Kidney (tissue), 14 donors: ENCODE measurements around the gene SLC39A11. TPM values are rescaled to one million over a fixed set of nuclear protein-coding genes. Genes with fewer than 3 reads are reported as not detected.

Source experiments
- DNase-seq, 5 donors: peaks; one replicate each; pipeline ENCODE4 v3.0.0-alpha.2; 2013 to 2020
- FAIRE-seq: peaks from 2 replicates; lab custom pipeline; 2012; peaks lifted over from hg19 to GRCh38; lab: Jason Lieb, UNC
- H3K27ac ChIP-seq, 2 donors: one replicate each; pipeline ENCODE4 v1.7.0; 2013; ENCODE audit warnings: low read depth in 2 of 2, low read length in 2 of 2, inconsistent platforms in 1 of 2
- H3K27me3 ChIP-seq: one replicate; pipeline ENCODE4 v1.7.1; 2013; ENCODE audit warnings: low read length, inconsistent platforms; ENCODE audit not compliant: control insufficient read depth, insufficient read depth
- H3K36me3 ChIP-seq, 3 donors: one replicate each; pipeline versions ENCODE4 v1.7.0 to v1.7.1; 2013; ENCODE audit warnings: low read length in 3 of 3, control low read depth in 1 of 3, inconsistent platforms in 1 of 3; ENCODE audit not compliant: insufficient read depth in 3 of 3, control insufficient read depth in 2 of 3
- H3K4me1 ChIP-seq, 3 donors: one replicate each; pipeline versions ENCODE4 v1.7.0 to v1.7.1; 2013; ENCODE audit warnings: low read length in 3 of 3, inconsistent platforms in 1 of 3, low read depth in 1 of 3; ENCODE audit not compliant: control insufficient read depth in 2 of 3, insufficient read depth in 2 of 3
- H3K4me3 ChIP-seq, 3 donors: one replicate each; pipeline versions ENCODE4 v1.7.0 to v1.8.1; 2013; ENCODE audit warnings: low read length in 3 of 3, control low read depth in 1 of 3, inconsistent platforms in 1 of 3
- H3K9ac ChIP-seq, 3 donors: one replicate each; pipeline versions ENCODE4 v1.7.0 to v1.7.1; 2013; ENCODE audit warnings: low read length in 3 of 3, control low read depth in 1 of 3, inconsistent platforms in 1 of 3
- H3K9me3 ChIP-seq, 3 donors: one replicate each; pipeline versions ENCODE4 v1.7.0 to v1.7.1; 2013; ENCODE audit warnings: low read length in 3 of 3, control low read depth in 1 of 3, inconsistent platforms in 1 of 3; ENCODE audit not compliant: control insufficient read depth in 2 of 3, insufficient read depth in 1 of 3
- CTCF ChIP-seq: IDR thresholded peaks from 3 replicates; pipeline ENCODE4 v1.5.1; 2012; ENCODE audit warnings: mild to moderate bottlenecking, moderate library complexity, borderline replicate concordance; ENCODE audit not compliant: insufficient read depth; ENCODE audit errors: extremely low read depth
- intact Hi-C: fragments of 100-400 bp; cut with DNase I; formaldehyde crosslinking; loops from one replicate; pipeline ENCODE4 v1.11.1; 2022
- polyA plus RNA-seq: library from polyadenylated mRNA; stranded (reverse); fragments of 350-450 nt; fragmentation: Illumina TruSeq; extraction: RNeasy Lipid Tissue Mini Kit (QIAGEN cat#74804); gene quantifications from one replicate; pipeline ENCODE4 v1.2.3, GENCODE V29; 2014; ENCODE audit warnings: low read depth, low replicate concordance; ENCODE audit not compliant: insufficient read depth
- total RNA-seq: library from RNA; stranded (reverse); fragmentation: NEBNext Ultra II Directional; extraction: Animal tissue kit (Norgen Biotek cat#: 25700); gene quantifications from one replicate; pipeline ENCODE4 v1.2.1, GENCODE V29; 2021
- donor health status: control.
- donor health status: control.
- donor health status: control.
- donor health status: control.
- donor health status: control.
- donor health status: DM: yes; HTN: yes; CAD: no.
- donor health status: Normal renal cell carcinoma (clear cell type).

SLC39A11 gene
- total and polyA plus RNA-seq, 2 donors from 2014 or later, result 19.7 to 37.2 TPM

DNA sequence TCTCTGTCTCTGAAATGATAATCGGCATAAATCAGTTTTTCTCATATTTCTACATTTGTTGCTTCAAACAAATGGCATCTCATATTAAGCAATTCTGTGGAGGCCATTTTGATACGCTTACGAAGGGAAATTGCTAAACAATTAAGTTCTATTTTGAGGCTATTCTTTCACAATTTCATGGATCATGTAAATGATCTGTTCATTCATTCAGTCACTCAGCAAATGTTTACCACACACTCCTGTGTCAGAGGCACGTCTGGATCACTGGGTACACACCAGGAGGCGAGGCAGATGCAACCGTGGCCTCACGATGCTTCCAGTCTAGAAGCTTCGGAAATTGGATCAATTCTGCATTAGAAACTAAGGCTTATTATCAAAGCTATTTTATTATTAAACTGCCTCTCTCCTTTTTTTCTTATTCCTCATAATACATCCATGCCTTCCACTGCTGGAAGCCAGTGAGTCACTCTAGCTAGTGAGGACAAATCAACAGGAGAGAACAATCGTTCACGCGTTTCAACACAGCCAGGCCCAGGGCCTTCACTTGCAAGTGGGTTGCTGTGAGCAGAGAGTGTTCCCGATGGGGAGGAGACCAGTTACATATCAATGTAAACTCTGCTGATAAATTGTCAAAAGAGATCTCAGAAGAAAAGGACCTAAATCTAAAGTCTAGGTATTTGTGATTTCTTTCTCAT lies 11.3 kb upstream of the SLC39A11 start:
- H3K9me3 ChIP-seq, result no peaks in the 10 kb centered on the region
- H3K36me3 ChIP-seq, result no peaks in the 10 kb centered on the region
- no peak overlapping the region for H3K27ac ChIP-seq
- intact Hi-C loops, result no loop called here
- H3K9ac ChIP-seq, result no peak overlapping the region
- no peaks in the 10 kb centered on the region for H3K27me3 ChIP-seq
- DNase-seq, result peak in 1 of 5 donors; percentile 25
- no peak for TF ChIP-seq CTCF
- no peak for FAIRE-seq
- H3K4me1 ChIP-seq, result no peaks in the 10 kb centered on the region
- H3K4me3 ChIP-seq, result no peak overlapping the region

DNA sequence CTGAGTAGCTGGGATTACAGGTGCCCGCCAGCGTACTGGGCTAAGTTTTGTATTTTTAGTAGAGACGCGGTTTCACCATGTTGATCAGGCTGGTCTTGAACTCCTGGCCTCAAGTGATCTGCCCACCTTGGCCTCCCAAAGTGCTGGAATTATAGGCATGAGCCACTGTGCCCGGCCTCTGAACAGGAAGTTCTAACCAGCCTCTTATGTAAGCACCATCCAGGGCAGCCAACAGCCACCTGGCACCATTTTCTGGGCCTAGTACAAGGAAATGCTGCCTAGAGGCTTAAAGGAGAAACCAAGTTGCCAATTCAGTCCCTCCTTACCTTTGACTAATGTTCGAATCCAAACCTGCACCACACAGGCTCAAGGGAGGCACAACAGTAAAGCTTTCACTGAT lies 8.5 kb upstream of the SLC39A11 start:
- Histone ChIP-seq H3K4me1 (no peaks in the 10 kb centered on the region), H3K27ac (no peak overlapping the region), H3K36me3 (no peaks in the 10 kb centered on the region), H3K9ac (no peak overlapping the region), H3K9me3 (no peaks in the 10 kb centered on the region), H3K4me3 (no peak overlapping the region), H3K27me3 (no peaks in the 10 kb centered on the region)
- intact Hi-C loops, result no loop called here
- FAIRE-seq, result no peak
- no peak for TF ChIP-seq CTCF
- no peak for DNase-seq

DNA sequence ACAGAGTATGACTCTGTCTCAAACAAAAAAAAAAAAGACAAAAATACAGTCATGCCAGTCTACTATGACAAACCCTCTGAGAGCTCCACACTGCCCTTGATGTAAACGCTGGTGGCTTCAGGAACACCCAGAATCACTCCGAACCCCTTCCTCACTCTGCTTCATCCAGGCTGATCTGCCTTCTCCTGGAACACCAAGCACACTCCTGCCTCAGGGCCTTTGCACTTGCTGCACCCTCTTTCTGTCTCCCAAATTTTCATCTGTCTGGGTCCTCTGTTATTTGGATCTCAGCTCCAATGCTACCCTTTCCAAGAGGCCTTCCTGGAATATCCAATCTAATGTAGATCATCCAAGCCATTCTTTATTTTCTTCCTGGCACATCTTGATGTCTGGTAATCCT lies 7.9 kb upstream of the SLC39A11 start:
- H3K9me3 ChIP-seq, result no peaks in the 10 kb centered on the region
- H3K9ac ChIP-seq, result no peak overlapping the region
- H3K36me3 ChIP-seq, result no peaks in the 10 kb centered on the region
- H3K27ac ChIP-seq, result no peak overlapping the region
- H3K27me3 ChIP-seq, result no peaks in the 10 kb centered on the region
- TF ChIP-seq CTCF, result no peak
- FAIRE-seq (no peak), DNase-seq (no peak)
- no peak overlapping the region for H3K4me3 ChIP-seq
- H3K4me1 ChIP-seq, result no peaks in the 10 kb centered on the region
- intact Hi-C loops, result no loop called here

GRCh38 chr17:73099511-73099910 lies 7.0 kb upstream of the SLC39A11 start:
- no peaks in the 10 kb centered on the region for H3K4me1 ChIP-seq
- H3K36me3 ChIP-seq, result no peaks in the 10 kb centered on the region
- FAIRE-seq, result no peak
- H3K4me3 ChIP-seq, result no peak overlapping the region
- no peak for TF ChIP-seq CTCF
- no peak for DNase-seq
- no peaks in the 10 kb centered on the region for H3K9me3 ChIP-seq
- intact Hi-C loops, result no loop called here
- H3K27ac ChIP-seq, result no peak overlapping the region
- no peak overlapping the region for H3K9ac ChIP-seq
- no peaks in the 10 kb centered on the region for H3K27me3 ChIP-seq
